Vagina (tissue), 2 donors: Measurements from ENCODE around the gene ABCF2. TPM values are rescaled to one million over a fixed set of nuclear protein-coding genes. Genes with fewer than 3 reads are reported as not detected.
A peak's percentile ranks its signal among the peaks of the same experiment; 100 is the strongest.

ENCODE experiments used
- DNase-seq, 2 donors: peaks; one replicate each; pipeline ENCODE4 v3.0.0-alpha.2; 2017; ENCODE audit errors: extremely low spot score in 2 of 2
- H3K27ac ChIP-seq: fragments of 200-600 bp; sonication (generic); one replicate; pipeline ENCODE4 v1.5.1; 2019
- H3K27me3 ChIP-seq: fragments of 200-600 bp; sonication (generic); one replicate; pipeline ENCODE4 v1.5.1; 2019
- H3K36me3 ChIP-seq, 2 donors: fragments of 200-600 bp; sonication (generic); one replicate each; pipeline ENCODE4 v1.5.1; 2017 to 2019
- H3K4me1 ChIP-seq: fragments of 200-600 bp; sonication (generic); one replicate; pipeline ENCODE4 v1.5.1; 2019
- H3K4me3 ChIP-seq, 2 donors: fragments of 200-600 bp; sonication (generic); 1 replicate in 1 of 2; 2 replicates in 1 of 2; pipeline ENCODE4 v1.5.1; 2016 to 2019
- H3K9me3 ChIP-seq: fragments of 200-600 bp; sonication (generic); one replicate; pipeline ENCODE4 v1.5.1; 2019
- CTCF ChIP-seq, 3 experiments: fragments of 450-650 bp in 2 of 3; fragments of 200-600 bp in 1 of 3; sonication (generic) in 1 of 3; IDR thresholded peaks; one replicate each; pipeline ENCODE4 v1.5.1; 2017 to 2019; ENCODE audit warnings: antibody characterized with exemption in 3 of 3, mild to moderate bottlenecking in 2 of 3, moderate library complexity in 2 of 3
- POLR2A ChIP-seq, 2 donors: fragments of 450-650 bp; IDR thresholded peaks; one replicate each; pipeline ENCODE4 v1.6.1; 2017; ENCODE audit warnings: antibody characterized with exemption in 2 of 2, mild to moderate bottlenecking in 2 of 2, moderate library complexity in 2 of 2
- POLR2AphosphoS5 ChIP-seq, 2 donors: sonication (generic); formaldehyde crosslinking; IDR thresholded peaks; one replicate each; pipeline ENCODE4 v1.9.0; 2017; ENCODE audit warnings: antibody characterized with exemption in 2 of 2, mild to moderate bottlenecking in 2 of 2, low read depth in 1 of 2; ENCODE audit not compliant: insufficient read depth in 1 of 2
- intact Hi-C: fragments of 100-400 bp; cut with DNase I; formaldehyde crosslinking; loops from one replicate; pipeline ENCODE4 v1.15.1; 2023
- total RNA-seq: library from RNA; depleted of rRNA; stranded (reverse); fragments of >200 nt; gene quantifications from one replicate; pipeline ENCODE4 v1.2.3, GENCODE V29; 2016

Gene ABCF2
- total RNA-seq, 1 donor from 2014 or later, result 25.3 TPM

- Histone ChIP-seq H3K9me3 (no peaks in the 10 kb centered on the region), H3K36me3 (no peaks in the 10 kb centered on the region), H3K4me3 (no peak overlapping the region), H3K4me1 (peaks cover 38% of the 10 kb centered on the region), H3K27me3 (no peaks in the 10 kb centered on the region), H3K27ac (no peak overlapping the region)
- no peak for DNase-seq
- TF ChIP-seq POLR2AphosphoS5 (IDR thresholded peaks at IDR 0.05; ENCODE audit: insufficient read depth in 1 of 2, low read depth in 1 of 2) (no peak), POLR2A (IDR thresholded peaks at IDR 0.05) (no peak), CTCF (IDR thresholded peaks at IDR 0.05) (no peak)
- intact Hi-C loops, result no loop called here
Observed at GRCh38 chr7:151273651-151274390, 46.8 kb upstream of the ABCF2 start.

- intact Hi-C loops, result no loop called here
- H3K27me3 ChIP-seq, result no peaks in the 10 kb centered on the region
- H3K27ac ChIP-seq, result peak overlapping the region; percentile 36
Observed at GRCh38 chr7:151272877-151273276, 45.9 kb upstream of the ABCF2 start.

GRCh38 chr7:151272405-151272804 lies 45.4 kb upstream of the ABCF2 start:
- H3K4me3 ChIP-seq, result no peak overlapping the region
- peak overlapping the region; percentile 36 for H3K27ac ChIP-seq
- TF ChIP-seq CTCF (IDR thresholded peaks at IDR 0.05) (no peak), POLR2A (IDR thresholded peaks at IDR 0.05) (no peak), POLR2AphosphoS5 (IDR thresholded peaks at IDR 0.05; ENCODE audit: insufficient read depth in 1 of 2, low read depth in 1 of 2) (no peak)
- DNase-seq, result peak in 1 of 2 donors; percentile 90
- H3K9me3 ChIP-seq, result no peaks in the 10 kb centered on the region
- H3K27me3 ChIP-seq, result no peaks in the 10 kb centered on the region
- H3K36me3 ChIP-seq, result no peaks in the 10 kb centered on the region
- intact Hi-C loops, result no loop called here
- H3K4me1 ChIP-seq, result peaks cover 35% of the 10 kb centered on the region

More at GRCh38 chr7:151272877-151273276, 45.9 kb upstream of the ABCF2 start:
- Histone ChIP-seq H3K36me3 (no peaks in the 10 kb centered on the region), H3K9me3 (no peaks in the 10 kb centered on the region), H3K4me3 (no peak overlapping the region), H3K4me1 (peaks cover 38% of the 10 kb centered on the region)
- no peak for DNase-seq
- TF ChIP-seq CTCF (IDR thresholded peaks at IDR 0.05) (no peak), POLR2A (IDR thresholded peaks at IDR 0.05) (no peak), POLR2AphosphoS5 (IDR thresholded peaks at IDR 0.05; ENCODE audit: insufficient read depth in 1 of 2, low read depth in 1 of 2) (no peak)

GRCh38 chr7:151271699-151272355 lies 44.8 kb upstream of the ABCF2 start:
- peak in 1 of 2 donors; percentile 71 for TF ChIP-seq POLR2AphosphoS5 (IDR thresholded peaks at IDR 0.05; ENCODE audit: insufficient read depth in 1 of 2, low read depth in 1 of 2)
- no peak for TF ChIP-seq POLR2A (IDR thresholded peaks at IDR 0.05)
- peak in 1 of 3 experiments; percentile 18 for TF ChIP-seq CTCF (IDR thresholded peaks at IDR 0.05)
- no peak overlapping the region for H3K4me3 ChIP-seq
- H3K9me3 ChIP-seq, result no peaks in the 10 kb centered on the region
- peak overlapping the region; percentile 36 for H3K27ac ChIP-seq
- H3K4me1 ChIP-seq, result peaks cover 31% of the 10 kb centered on the region
- no peaks in the 10 kb centered on the region for H3K27me3 ChIP-seq
- intact Hi-C loops, result no loop called here
- H3K36me3 ChIP-seq, result no peaks in the 10 kb centered on the region
- peak in 1 of 2 donors; percentile 93 for DNase-seq

- Histone ChIP-seq H3K27ac (no peak overlapping the region), H3K4me1 (peaks cover 13% of the 10 kb centered on the region), H3K27me3 (no peaks in the 10 kb centered on the region), H3K36me3 (no peaks in the 10 kb centered on the region), H3K4me3 (no peak overlapping the region), H3K9me3 (no peaks in the 10 kb centered on the region)
- intact Hi-C loops, result no loop called here
- DNase-seq, result no peak
- TF ChIP-seq POLR2AphosphoS5 (IDR thresholded peaks at IDR 0.05; ENCODE audit: insufficient read depth in 1 of 2, low read depth in 1 of 2), result no peak
- no peak for TF ChIP-seq CTCF (IDR thresholded peaks at IDR 0.05)
- TF ChIP-seq POLR2A (IDR thresholded peaks at IDR 0.05), result no peak
Observed at GRCh38 chr7:151269511-151269910, 42.5 kb upstream of the ABCF2 start.
